Endometrial microvascular endothelial cells (primary cell): Measurements from ENCODE around the gene FOXL1. TPM values are rescaled to one million over a fixed set of nuclear protein-coding genes. Genes with fewer than 3 reads are reported as not detected.

ENCODE experiments used
- in situ Hi-C: cut with HindIII; loops from 2 replicates; pipeline ENCODE4 v1.10.0; 2017; ENCODE audit warnings: low sequenced_read_pairs, low pct_unique_long_range_greater_than_20kb; ENCODE audit errors: inconsistent ontology term
- total RNA-seq: library from RNA; depleted of rRNA; stranded (reverse); fragments of >200 nt; gene quantifications from one replicate; pipeline ENCODE4 v1.2.3, GENCODE V29; 2015; ENCODE audit errors: inconsistent ontology term

FOXL1 gene
- total RNA-seq, 1 donor from 2014 or later: 11.5 TPM

- in situ Hi-C loops: no loop called here
Measured at GRCh38 chr16:86619239-86619794, 41.0 kb downstream of the FOXL1 start.

DNA sequence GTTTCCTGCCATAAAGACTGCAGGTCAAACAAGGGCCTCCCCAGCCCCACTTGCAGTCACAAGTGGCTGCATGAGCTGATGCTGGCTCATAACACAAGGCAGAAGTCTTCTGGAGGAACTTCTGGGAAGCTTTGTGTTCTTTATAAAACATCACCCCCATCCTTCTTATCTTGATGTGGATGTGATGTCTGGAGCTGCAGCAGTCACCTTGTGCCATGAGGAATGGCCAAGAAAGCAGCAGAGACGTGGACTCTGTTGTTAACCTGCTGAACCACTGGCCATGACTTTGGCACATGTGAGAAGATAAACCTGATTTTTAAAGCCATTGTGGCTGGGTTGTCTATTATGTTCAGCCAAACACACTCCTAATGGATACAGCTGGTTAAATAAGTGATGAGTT lies 41.8 kb downstream of the FOXL1 start:
- in situ Hi-C loops: no loop called here

GRCh38 chr16:86621966-86622365 lies 43.6 kb downstream of the FOXL1 start:
- in situ Hi-C loops: no loop called here

- in situ Hi-C loops: no loop called here
Measured at GRCh38 chr16:86622700-86623615, 44.6 kb downstream of the FOXL1 start.

DNA sequence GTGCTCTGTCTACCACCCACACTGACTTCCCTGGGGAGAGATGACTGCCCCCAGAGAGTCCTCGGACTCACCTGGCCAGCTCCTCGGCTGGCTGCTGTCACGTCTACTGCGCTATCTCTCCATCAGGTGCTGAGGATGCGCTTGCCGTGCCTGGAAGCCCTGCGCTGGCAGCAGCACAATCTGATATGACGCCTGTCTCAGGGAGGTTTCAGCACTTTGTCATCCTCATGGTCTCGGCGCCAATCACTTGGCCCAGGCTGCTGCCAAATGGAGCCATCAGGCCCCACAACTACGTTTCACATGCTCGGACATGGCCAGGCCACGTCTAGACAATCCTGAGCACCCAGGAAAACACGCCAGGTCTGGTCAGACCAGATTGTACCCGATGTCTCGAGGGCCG lies 46.7 kb downstream of the FOXL1 start:
- in situ Hi-C loops: no loop called here

GRCh38 chr16:86625821-86626220 lies 47.5 kb downstream of the FOXL1 start:
- in situ Hi-C loops: no loop called here

GRCh38 chr16:86626284-86626683 lies 47.9 kb downstream of the FOXL1 start:
- in situ Hi-C loops: no loop called here

DNA sequence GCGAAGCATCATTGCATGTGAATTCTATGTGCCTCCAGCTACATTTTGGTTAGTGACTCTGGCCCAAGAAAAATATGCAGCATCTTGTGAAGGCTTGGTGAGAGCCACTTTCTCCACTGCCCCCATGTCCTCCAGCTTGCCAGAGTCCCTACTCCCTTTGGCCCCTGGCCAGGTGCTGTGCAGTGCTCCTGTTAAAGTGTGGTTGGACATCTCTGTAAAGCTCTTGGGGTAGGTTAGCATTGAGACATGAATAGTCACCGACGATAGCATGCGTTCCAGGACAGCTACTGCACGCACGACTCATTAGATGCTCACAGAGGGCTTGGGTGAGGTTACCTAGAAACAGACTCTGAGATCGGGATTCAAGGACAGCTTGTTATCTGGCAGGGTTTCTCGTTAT lies 48.6 kb downstream of the FOXL1 start:
- in situ Hi-C loops: no loop called here

- in situ Hi-C loops: no loop called here
Measured at GRCh38 chr16:86628614-86629013, 50.3 kb downstream of the FOXL1 start.

DNA sequence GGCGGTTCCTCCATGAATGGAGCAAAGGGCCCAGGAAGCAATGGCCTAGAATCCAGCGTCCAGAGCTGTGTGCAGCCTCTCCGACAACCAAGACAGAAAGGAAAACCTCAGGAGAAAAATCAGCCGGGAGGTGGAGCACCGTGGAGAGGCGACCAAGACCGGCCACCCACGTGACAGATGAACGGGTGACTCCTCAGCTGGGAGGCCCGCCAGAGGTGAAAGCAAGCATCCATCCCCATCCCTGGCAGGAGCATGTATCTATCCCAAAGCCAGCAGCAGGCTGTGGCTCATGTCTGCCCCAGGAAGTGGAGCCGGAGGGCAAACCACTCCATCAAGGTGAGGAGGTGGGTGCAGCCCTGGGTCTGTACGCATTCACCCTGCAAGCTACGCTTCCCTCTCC lies 52.1 kb downstream of the FOXL1 start:
- in situ Hi-C loops: no loop called here

DNA sequence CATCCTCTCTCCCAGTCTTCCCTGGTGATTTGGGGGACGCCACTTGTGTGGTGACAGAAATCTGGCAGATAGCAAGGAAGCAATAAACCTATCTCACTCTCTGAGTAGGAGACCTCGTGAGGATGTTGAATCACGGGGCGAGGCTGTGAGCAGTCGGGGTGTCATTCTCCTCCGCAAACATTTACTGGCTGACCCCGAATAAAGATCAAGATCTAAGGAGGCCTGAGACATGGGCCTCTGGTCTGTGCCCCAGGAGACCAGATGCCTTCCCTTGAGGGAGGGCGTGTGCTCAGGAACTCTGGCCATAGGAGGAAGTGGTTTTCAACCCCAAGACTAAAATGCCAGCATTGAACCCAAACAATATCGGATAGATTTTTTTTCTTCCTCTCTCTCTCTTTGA lies 53.1 kb downstream of the FOXL1 start:
- in situ Hi-C loops: no loop called here

Other genes with a start within 250 kb of the FOXL1 start
- 20.8 TPM for gene FOXF1, start 68.0 kb upstream of the FOXL1 start, total RNA-seq
- gene MTHFSD, start 23.3 kb upstream of the FOXL1 start, total RNA-seq: 4.8 TPM
- 8.9 TPM for gene FOXC2, start 11.7 kb upstream of the FOXL1 start, total RNA-seq